GM23338 (cell line): ENCODE data around the gene KIAA1328.

ENCODE experiments used
- CREB1 ChIP-seq: fragments of 250-450 bp; sonication (Bioruptor Pico); IDR thresholded peaks from 2 replicates; pipeline ENCODE4 v1.5.0; 2020; ENCODE audit warnings: low read depth, mild to moderate bottlenecking, moderate library complexity
- CTCF ChIP-seq, 2 experiments: fragments of 200-600 bp in 1 of 2; sonication (generic) in 1 of 2; conservative IDR thresholded peaks; 2 replicates each; pipeline versions ENCODE4 v1.5.1 to v1.6.1; 2016 to 2017; ENCODE audit warnings: antibody characterized with exemption in 2 of 2, low read depth in 2 of 2, mild to moderate bottlenecking in 2 of 2, moderate library complexity in 1 of 2
- ETS1 ChIP-seq: IDR thresholded peaks from 2 replicates; pipeline ENCODE4 v1.6.1; 2016; ENCODE audit warnings: antibody characterized with exemption
- EZH2phosphoT487 ChIP-seq: fragments of 200-600 bp; sonication (generic); IDR thresholded peaks from one replicate; pipeline ENCODE4 v1.8.1; 2018; ENCODE audit warnings: antibody characterized with exemption; ENCODE audit not compliant: unreplicated experiment

- TF ChIP-seq CTCF (conservative IDR thresholded peaks at IDR 0.05; ENCODE audit: low read depth in 2 of 2) (no peak), ETS1 (no peak), CREB1 (CRISPR knock-in tag) (no peak), EZH2phosphoT487 (no peak)
These were observed 66.7 kb downstream of the KIAA1328 start for GRCh38 chr18:36895606-36896005.
